Vagina (tissue), 2 donors: ENCODE measurements around the gene KCNAB3. TPM values are rescaled to one million over a fixed set of nuclear protein-coding genes. Genes with fewer than 3 reads are reported as not detected.

Source experiments
- DNase-seq, 2 donors: peaks; one replicate each; pipeline ENCODE4 v3.0.0-alpha.2; 2017; ENCODE audit errors: extremely low spot score in 2 of 2
- H3K27ac ChIP-seq: fragments of 200-600 bp; sonication (generic); one replicate; pipeline ENCODE4 v1.5.1; 2019
- H3K27me3 ChIP-seq: fragments of 200-600 bp; sonication (generic); one replicate; pipeline ENCODE4 v1.5.1; 2019
- H3K36me3 ChIP-seq, 2 donors: fragments of 200-600 bp; sonication (generic); one replicate each; pipeline ENCODE4 v1.5.1; 2017 to 2019
- H3K4me1 ChIP-seq: fragments of 200-600 bp; sonication (generic); one replicate; pipeline ENCODE4 v1.5.1; 2019
- H3K4me3 ChIP-seq, 2 donors: fragments of 200-600 bp; sonication (generic); 1 replicate in 1 of 2; 2 replicates in 1 of 2; pipeline ENCODE4 v1.5.1; 2016 to 2019
- H3K9me3 ChIP-seq: fragments of 200-600 bp; sonication (generic); one replicate; pipeline ENCODE4 v1.5.1; 2019
- POLR2A ChIP-seq, 2 donors: fragments of 450-650 bp; IDR thresholded peaks; one replicate each; pipeline ENCODE4 v1.6.1; 2017; ENCODE audit warnings: antibody characterized with exemption in 2 of 2, mild to moderate bottlenecking in 2 of 2, moderate library complexity in 2 of 2
- POLR2AphosphoS5 ChIP-seq, 2 donors: sonication (generic); formaldehyde crosslinking; IDR thresholded peaks; one replicate each; pipeline ENCODE4 v1.9.0; 2017; ENCODE audit warnings: antibody characterized with exemption in 2 of 2, mild to moderate bottlenecking in 2 of 2, low read depth in 1 of 2; ENCODE audit not compliant: insufficient read depth in 1 of 2
- intact Hi-C: fragments of 100-400 bp; cut with DNase I; formaldehyde crosslinking; loops from one replicate; pipeline ENCODE4 v1.15.1; 2023
- small RNA-seq: library from RNA; depleted of rRNA; stranded (forward); fragments of <200 nt; gene quantifications from one replicate; pipeline ENCODE3, GENCODE V24; 2016
- total RNA-seq: library from RNA; depleted of rRNA; stranded (reverse); fragments of >200 nt; gene quantifications from one replicate; pipeline ENCODE4 v1.2.3, GENCODE V29; 2016
- TF ChIP-seq, protein P1 (sequence below), 3 experiments: fragments of 450-650 bp in 2 of 3; fragments of 200-600 bp in 1 of 3; sonication (generic) in 1 of 3; IDR thresholded peaks; one replicate each; pipeline ENCODE4 v1.5.1; 2017 to 2019; ENCODE audit warnings: antibody characterized with exemption in 3 of 3, mild to moderate bottlenecking in 2 of 3, moderate library complexity in 2 of 3

KCNAB3 gene
- total RNA-seq, 1 donor from 2014 or later = 2.7 TPM

GRCh38 chr17:7873051-7873450 lies 56.6 kb downstream of the KCNAB3 start:
- H3K9me3 ChIP-seq = no peaks in the 10 kb centered on the region
- no peak overlapping the region for H3K27ac ChIP-seq
- H3K36me3 ChIP-seq = no peaks in the 10 kb centered on the region
- no peak overlapping the region for H3K4me3 ChIP-seq
- H3K4me1 ChIP-seq = peaks cover 5% of the 10 kb centered on the region
- H3K27me3 ChIP-seq = no peaks in the 10 kb centered on the region
- no peak for DNase-seq
- TF ChIP-seq, protein P1, sequence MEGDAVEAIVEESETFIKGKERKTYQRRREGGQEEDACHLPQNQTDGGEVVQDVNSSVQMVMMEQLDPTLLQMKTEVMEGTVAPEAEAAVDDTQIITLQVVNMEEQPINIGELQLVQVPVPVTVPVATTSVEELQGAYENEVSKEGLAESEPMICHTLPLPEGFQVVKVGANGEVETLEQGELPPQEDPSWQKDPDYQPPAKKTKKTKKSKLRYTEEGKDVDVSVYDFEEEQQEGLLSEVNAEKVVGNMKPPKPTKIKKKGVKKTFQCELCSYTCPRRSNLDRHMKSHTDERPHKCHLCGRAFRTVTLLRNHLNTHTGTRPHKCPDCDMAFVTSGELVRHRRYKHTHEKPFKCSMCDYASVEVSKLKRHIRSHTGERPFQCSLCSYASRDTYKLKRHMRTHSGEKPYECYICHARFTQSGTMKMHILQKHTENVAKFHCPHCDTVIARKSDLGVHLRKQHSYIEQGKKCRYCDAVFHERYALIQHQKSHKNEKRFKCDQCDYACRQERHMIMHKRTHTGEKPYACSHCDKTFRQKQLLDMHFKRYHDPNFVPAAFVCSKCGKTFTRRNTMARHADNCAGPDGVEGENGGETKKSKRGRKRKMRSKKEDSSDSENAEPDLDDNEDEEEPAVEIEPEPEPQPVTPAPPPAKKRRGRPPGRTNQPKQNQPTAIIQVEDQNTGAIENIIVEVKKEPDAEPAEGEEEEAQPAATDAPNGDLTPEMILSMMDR (IDR thresholded peaks at IDR 0.05) = no peak
- TF ChIP-seq POLR2A (IDR thresholded peaks at IDR 0.05) (no peak), POLR2AphosphoS5 (IDR thresholded peaks at IDR 0.05; ENCODE audit: insufficient read depth in 1 of 2, low read depth in 1 of 2) (no peak)
- intact Hi-C loops = no loop called here

Small RNAs within 50 kb of the gene (small RNA-seq; reads per million reads assigned to genes)
- gene SCARNA21 = 47.6 reads per million, percentile 96 among the genes with 10 or more reads in this experiment

Other genes starting within 250 kb of the KCNAB3 start
- gene TP53, start 242.4 kb downstream of the KCNAB3 start, total RNA-seq = 18.7 TPM
- 7.6 TPM for gene WRAP53, start 241.4 kb downstream of the KCNAB3 start, total RNA-seq
- 2.7 TPM for gene EFNB3, start 224.7 kb downstream of the KCNAB3 start, total RNA-seq
- gene DNAH2, start 212.1 kb downstream of the KCNAB3 start, total RNA-seq = 0.49 TPM
- 12.5 TPM for gene KDM6B, start 95.6 kb downstream of the KCNAB3 start, total RNA-seq
- 26.3 TPM for gene TMEM88, start 74.8 kb downstream of the KCNAB3 start, total RNA-seq
- 83.5 TPM for gene NAA38, start 72.3 kb downstream of the KCNAB3 start, total RNA-seq
- gene CYB5D1, start 71.9 kb downstream of the KCNAB3 start, total RNA-seq = 4.4 TPM
- 128 TPM for gene CHD3, start 41.1 kb downstream of the KCNAB3 start, total RNA-seq
- gene RNF227, start 13.6 kb downstream of the KCNAB3 start, total RNA-seq = 2.9 TPM
- 74.4 TPM for gene TRAPPC1, start 2.1 kb upstream of the KCNAB3 start, total RNA-seq
- gene CNTROB, start 2.4 kb upstream of the KCNAB3 start, total RNA-seq = 20.9 TPM
- not detected for gene GUCY2D, start 72.8 kb upstream of the KCNAB3 start, total RNA-seq
- 28.7 TPM for gene ALOX15B, start 109.2 kb upstream of the KCNAB3 start, total RNA-seq
- 15.0 TPM for gene ALOX12B, start 157.9 kb upstream of the KCNAB3 start, total RNA-seq
- gene ALOXE3, start 188.7 kb upstream of the KCNAB3 start, total RNA-seq = 1.5 TPM
- not detected for gene HES7, start 194.2 kb upstream of the KCNAB3 start, total RNA-seq
- 215 TPM for gene PER1, start 222.5 kb upstream of the KCNAB3 start, total RNA-seq
- gene VAMP2, start 233.1 kb upstream of the KCNAB3 start, total RNA-seq = 35.6 TPM
- gene TMEM107, start 246.5 kb upstream of the KCNAB3 start, total RNA-seq = 20.6 TPM